A549 (cell line): ENCODE results near the gene CEP112. TPM values are rescaled to one million over a fixed set of nuclear protein-coding genes. Genes with fewer than 3 reads are reported as not detected.

Experiments used
- ATAC-seq, 2 experiments: fragments of 200-7000 bp in 1 of 2; fragments of >200 bp in 1 of 2; cut with Nextera tagmentation in 1 of 2; cut with Tn5 transposase in 1 of 2; 3 replicates each; pipeline versions ENCODE4 v1.8.0 to v1.9.1; 2018 to 2020; ENCODE audit warnings: mild to moderate bottlenecking in 1 of 2, moderate library complexity in 1 of 2
- CTCF ChIA-PET: fragments of 300-600 bp; sonication (Branson Sonifier 250); formaldehyde crosslinking; extraction: SDS; loops from one replicate; lab custom pipeline; 2021; ENCODE audit warnings: antibody characterized with exemption, inconsistent platforms; lab: Yijun Ruan, JAX
- POLR2A ChIA-PET: fragments of 350-600 bp; formaldehyde crosslinking; extraction: SDS; loops from one replicate; lab custom pipeline; 2021; ENCODE audit warnings: antibody characterized with exemption, inconsistent platforms; lab: Yijun Ruan, JAX
- DNase-seq, 2 experiments: peaks; one replicate each; pipeline versions ENCODE4 v3.0.0 to v3.0.0-alpha.2; 2011 to 2016; ENCODE audit warnings: low read depth in 1 of 2, low spot score in 1 of 2
- FAIRE-seq: peaks from 2 replicates; lab custom pipeline; 2011; peaks lifted over from hg19 to GRCh38; lab: Jason Lieb, UNC
- H3K27ac ChIP-seq, 2 experiments: fragments of >200 bp; sonication (Bioruptor Twin); formaldehyde crosslinking; 3 replicates each; pipeline ENCODE4 v1.5.1; 2016 to 2017
- H3K4me1 ChIP-seq: fragments of >200 bp; sonication (Bioruptor Twin); formaldehyde crosslinking; 3 replicates; pipeline ENCODE4 v1.6.1; 2016
- H3K4me2 ChIP-seq: fragments of >200 bp; sonication (Bioruptor Twin); formaldehyde crosslinking; 3 replicates; pipeline ENCODE4 v1.6.1; 2016
- H3K4me3 ChIP-seq: fragments of >200 bp; sonication (Bioruptor Twin); formaldehyde crosslinking; 3 replicates; pipeline ENCODE4 v1.5.1; 2016
- H3K9me3 ChIP-seq: fragments of >200 bp; sonication (Bioruptor Twin); formaldehyde crosslinking; 3 replicates; pipeline ENCODE4 v1.6.1; 2016
- CBX8 ChIP-seq: fragments of 200-600 bp; sonication (generic); IDR thresholded peaks from 2 replicates; pipeline ENCODE4 v1.6.1; 2016
- CHD2 ChIP-seq: fragments of 150-350 bp; IDR thresholded peaks from 2 replicates; pipeline ENCODE4 v1.6.1; 2014; ENCODE audit warnings: low read length; ENCODE audit not compliant: partially characterized antibody
- CTCF ChIP-seq: fragments of >200 bp; sonication (Bioruptor Twin); formaldehyde crosslinking; IDR thresholded peaks from 3 replicates; pipeline ENCODE4 v1.5.1; 2016
- EHMT2 ChIP-seq: fragments of 200-600 bp; sonication (generic); IDR thresholded peaks from 2 replicates; pipeline ENCODE4 v1.6.1; 2016; ENCODE audit warnings: antibody characterized with exemption, low read depth, mild to moderate bottlenecking, moderate library complexity
- HMGXB4 ChIP-seq: fragments of 250-450 bp; sonication (Bioruptor Pico); IDR thresholded peaks from 2 replicates; pipeline ENCODE4 v1.5.0; 2021; ENCODE audit warnings: mild to moderate bottlenecking, moderate library complexity, borderline replicate concordance
- HOXB5 ChIP-seq: fragments of 250-450 bp; sonication (Bioruptor Pico); IDR thresholded peaks from 2 replicates; pipeline ENCODE4 v1.5.0; 2020; ENCODE audit warnings: mild to moderate bottlenecking, moderate library complexity
- JUNB ChIP-seq: fragments of >200 bp; sonication (Bioruptor Twin); formaldehyde crosslinking; IDR thresholded peaks from 2 replicates; pipeline ENCODE4 v1.6.1; 2016
- KDM1A ChIP-seq: fragments of 200-600 bp; sonication (generic); IDR thresholded peaks from 2 replicates; pipeline ENCODE4 v1.6.1; 2016; ENCODE audit warnings: low read depth, mild to moderate bottlenecking
- MAFK ChIP-seq: fragments of 450-650 bp; IDR thresholded peaks from 2 replicates; pipeline ENCODE4 v1.6.1; 2014; ENCODE audit not compliant: partially characterized antibody
- MAX ChIP-seq: IDR thresholded peaks from 2 replicates; pipeline ENCODE4 v1.6.1; 2012
- MAZ ChIP-seq: fragments of 150-350 bp; IDR thresholded peaks from 2 replicates; pipeline ENCODE4 v1.6.1; 2014; ENCODE audit warnings: antibody characterized with exemption, low read depth, low read length, borderline replicate concordance
- MYC ChIP-seq: IDR thresholded peaks from 2 replicates; pipeline ENCODE4 v1.6.1; 2012; ENCODE audit warnings: mild to moderate bottlenecking, inconsistent platforms, low read length, improper control_type of control experiment, borderline replicate concordance
- NR3C1 ChIP-seq: fragments of >200 bp; sonication (Bioruptor Twin); formaldehyde crosslinking; IDR thresholded peaks from 3 replicates; pipeline ENCODE4 v1.6.1; 2017
- PBX3 ChIP-seq: IDR thresholded peaks from 2 replicates; pipeline ENCODE4 v1.6.1; 2012
- PHF8 ChIP-seq: fragments of 200-600 bp; sonication (generic); IDR thresholded peaks from 2 replicates; pipeline ENCODE4 v1.6.1; 2016; ENCODE audit warnings: low read depth, mild to moderate bottlenecking, antibody characterized with exemption, moderate library complexity, borderline replicate concordance
- POLR2AphosphoS2 ChIP-seq: conservative IDR thresholded peaks from 2 replicates; pipeline ENCODE4 v1.6.1; 2012; ENCODE audit warnings: low read length, improper control_type of control experiment, inconsistent platforms
- RAD21 ChIP-seq, 2 experiments: fragments of >200 bp in 1 of 2; sonication (Bioruptor Twin) in 1 of 2; formaldehyde crosslinking in 1 of 2; IDR thresholded peaks in 1 of 2; conservative IDR thresholded peaks in 1 of 2; 2 replicates in 1 of 2; 3 replicates in 1 of 2; pipeline ENCODE4 v1.6.1; 2012 to 2018; ENCODE audit warnings: inconsistent platforms in 1 of 2
- RARB ChIP-seq: fragments of 250-450 bp; sonication (Bioruptor Pico); IDR thresholded peaks from 2 replicates; pipeline ENCODE4 v1.8.0; 2021; ENCODE audit warnings: mild to moderate bottlenecking, moderate library complexity
- RFX5 ChIP-seq: fragments of 450-650 bp; IDR thresholded peaks from 2 replicates; pipeline ENCODE4 v1.7.1; 2014; ENCODE audit warnings: antibody characterized with exemption, mild to moderate bottlenecking, moderate library complexity
- RNF2 ChIP-seq: fragments of 200-600 bp; sonication (generic); IDR thresholded peaks from 2 replicates; pipeline ENCODE4 v1.6.1; 2016; ENCODE audit warnings: low read depth, mild to moderate bottlenecking, antibody characterized with exemption, moderate library complexity, borderline replicate concordance
- SREBF2 ChIP-seq: fragments of 450-650 bp; IDR thresholded peaks from 2 replicates; pipeline ENCODE4 v1.6.1; 2014; ENCODE audit warnings: mild to moderate bottlenecking, moderate library complexity
- ZC3H11A ChIP-seq: fragments of 450-650 bp; IDR thresholded peaks from 2 replicates; pipeline ENCODE4 v1.6.1; 2014; ENCODE audit warnings: antibody characterized with exemption, mild to moderate bottlenecking
- ZFP36 ChIP-seq: fragments of 450-650 bp; IDR thresholded peaks from 2 replicates; pipeline ENCODE4 v1.6.1; 2014; ENCODE audit warnings: borderline replicate concordance; ENCODE audit not compliant: partially characterized antibody
- WGBS: methylation state at CpG from one replicate; pipeline ENCODE4 v1.1.6; 2017; ENCODE audit errors: missing lambda C conversion rate; 5-methylcytosine and 5-hydroxymethylcytosine counted together
- polyA plus RNA-seq, 4 experiments: library from polyadenylated mRNA; depleted of rRNA in 3 of 4; stranded (reverse); fragments of >200 nt; fragmentation: RNase III in 1 of 4; extraction: RNeasy Plus Mini Kit Qiagen cat#74134 plus additional on column Dnase treatment in 1 of 4; gene quantifications; 2 replicates in 3 of 4; 3 replicates in 1 of 4; pipeline ENCODE4 v1.2.3, GENCODE V29; 2011 to 2017

Gene CEP112
- polyA plus RNA-seq, 2 of the 4 experiments (the other 2 are of a cell fraction), result 9.6 to 15.2 TPM

- no peak for TF ChIP-seq MAFK
- TF ChIP-seq MAX, result no peak
- no peak for TF ChIP-seq PHF8
- TF ChIP-seq POLR2AphosphoS2, result no peak
- no peak for TF ChIP-seq CHD2
- no peak for TF ChIP-seq EHMT2
- no peak for TF ChIP-seq KDM1A
- TF ChIP-seq RARB (CRISPR knock-in tag), result no peak
- no peak for TF ChIP-seq HMGXB4
- TF ChIP-seq CTCF, result no peak
- TF ChIP-seq NR3C1, result no peak
- TF ChIP-seq ZFP36, result no peak
- ATAC-seq (no peak), FAIRE-seq (no peak), DNase-seq (no peak)
- Histone ChIP-seq H3K27ac (no peak overlapping the region), H3K4me1 (no peaks in the 10 kb centered on the region), H3K4me3 (no peak overlapping the region), H3K9me3 (no peaks in the 10 kb centered on the region), H3K4me2 (no peak overlapping the region)
- CTCF ChIA-PET, result interaction anchor here (1.6 kb wide), 1 partner anchor 10 kb away, joined by 3 read pairs; no protein-coding TSS in a partner anchor
- POLR2A ChIA-PET, result no interaction called here
- 79% methylated on average over 3 of the region's 3 CpGs for WGBS
Measured at GRCh38 chr17:65931246-65932149, 260.4 kb downstream of the CEP112 start.

- WGBS, result 52% methylated on average over 2 of the region's 2 CpGs
- ChIA-PET CTCF (interaction anchor here (1.1 kb wide), 1 partner anchor 56 kb away, joined by 4 read pairs; no protein-coding TSS in a partner anchor), POLR2A (no interaction called here)
- Histone ChIP-seq H3K4me2 (no peak overlapping the region), H3K4me3 (no peak overlapping the region), H3K27ac (no peak overlapping the region), H3K4me1 (no peaks in the 10 kb centered on the region), H3K9me3 (no peaks in the 10 kb centered on the region)
- FAIRE-seq (no peak), ATAC-seq (no peak), DNase-seq (no peak)
- TF ChIP-seq RFX5, result no peak
- TF ChIP-seq MAZ, result no peak
- no peak for TF ChIP-seq HOXB5 (CRISPR knock-in tag)
- TF ChIP-seq CBX8, result no peak
- no peak for TF ChIP-seq RNF2
- no peak for TF ChIP-seq RAD21 (conservative IDR thresholded peaks at IDR 0.05 in 1 of 2, IDR thresholded peaks at IDR 0.05 in 1 of 2)
- no peak for TF ChIP-seq PBX3
- TF ChIP-seq ZC3H11A, result no peak
- no peak for TF ChIP-seq JUNB
- TF ChIP-seq SREBF2, result no peak
- TF ChIP-seq MYC, result no peak
Measured at GRCh38 chr17:65930140-65930730, 261.7 kb downstream of the CEP112 start.
